ENCODE data around the gene RTF2.

Gene RTF2

GRCh38 chr20:56468316-56469076 is at the start of gene RTF2:
TSS of gene RTF2 (plus strand) at chr20:56468627. CDS start at chr20:56468698, 71 bp downstream.
- no peak for TF ChIP-seq CTCF (IDR thresholded peaks at IDR 0.05; ENCODE audit: poor library complexity, severe bottlenecking)
- ATAC-seq (ENCODE audit: low read depth) (peak; percentile 97), DNase-seq (ENCODE audit: low spot score) (peak; percentile 98)
- Histone ChIP-seq H3K27ac (ENCODE audit: poor library complexity, severe bottlenecking) (no peak within 1 kb of the TSS), H3K27me3 (ENCODE audit: insufficient read depth, poor library complexity, severe bottlenecking) (no peaks in the 10 kb centered on the region), H3K4me1 (ENCODE audit: insufficient read depth, poor library complexity, severe bottlenecking) (peaks cover 15% of the 10 kb centered on the region), H3K9me3 (ENCODE audit: severe bottlenecking) (no peaks in the 10 kb centered on the region), H3K36me3 (ENCODE audit: low read depth) (peaks cover 37% of the 10 kb centered on the region), H3K4me3 (ENCODE audit: severe bottlenecking) (peak within 1 kb of the TSS; percentile 65)

- no peaks in the 10 kb centered on the region for H3K36me3 ChIP-seq (ENCODE audit: low read depth)
- H3K4me1 ChIP-seq (ENCODE audit: insufficient read depth, poor library complexity, severe bottlenecking), result no peaks in the 10 kb centered on the region
- TF ChIP-seq CTCF (IDR thresholded peaks at IDR 0.05; ENCODE audit: poor library complexity, severe bottlenecking), result no peak
- H3K27ac ChIP-seq (ENCODE audit: poor library complexity, severe bottlenecking), result no peak overlapping the region
- ATAC-seq (ENCODE audit: low read depth) (no peak), DNase-seq (ENCODE audit: low spot score) (no peak)
- no peak overlapping the region for H3K4me3 ChIP-seq (ENCODE audit: severe bottlenecking)
- H3K27me3 ChIP-seq (ENCODE audit: insufficient read depth, poor library complexity, severe bottlenecking), result no peaks in the 10 kb centered on the region
- no peaks in the 10 kb centered on the region for H3K9me3 ChIP-seq (ENCODE audit: severe bottlenecking)
Measured at GRCh38 chr20:56420028-56420427, 48.4 kb upstream of the RTF2 start.

GRCh38 chr20:56420940-56421688 is 47.3 kb upstream of the RTF2 start:
- no peaks in the 10 kb centered on the region for H3K9me3 ChIP-seq (ENCODE audit: severe bottlenecking)
- H3K4me1 ChIP-seq (ENCODE audit: insufficient read depth, poor library complexity, severe bottlenecking), result no peaks in the 10 kb centered on the region
- ATAC-seq (ENCODE audit: low read depth), result no peak
- no peaks in the 10 kb centered on the region for H3K36me3 ChIP-seq (ENCODE audit: low read depth)
- H3K4me3 ChIP-seq (ENCODE audit: severe bottlenecking), result no peak overlapping the region
- no peak overlapping the region for H3K27ac ChIP-seq (ENCODE audit: poor library complexity, severe bottlenecking)
- TF ChIP-seq CTCF (IDR thresholded peaks at IDR 0.05; ENCODE audit: poor library complexity, severe bottlenecking), result no peak
- no peak for DNase-seq (ENCODE audit: low spot score)
- H3K27me3 ChIP-seq (ENCODE audit: insufficient read depth, poor library complexity, severe bottlenecking), result no peaks in the 10 kb centered on the region

GRCh38 chr20:56422076-56422823 is 46.2 kb upstream of the RTF2 start:
- H3K27ac ChIP-seq (ENCODE audit: poor library complexity, severe bottlenecking), result no peak overlapping the region
- no peaks in the 10 kb centered on the region for H3K36me3 ChIP-seq (ENCODE audit: low read depth)
- ATAC-seq (ENCODE audit: low read depth) (peak; percentile 59; the same call in 2 of the 3 replicates), DNase-seq (ENCODE audit: low spot score) (no peak)
- TF ChIP-seq CTCF (IDR thresholded peaks at IDR 0.05; ENCODE audit: poor library complexity, severe bottlenecking), result peak; percentile 28
- H3K4me3 ChIP-seq (ENCODE audit: severe bottlenecking), result no peak overlapping the region
- H3K9me3 ChIP-seq (ENCODE audit: severe bottlenecking), result no peaks in the 10 kb centered on the region
- H3K27me3 ChIP-seq (ENCODE audit: insufficient read depth, poor library complexity, severe bottlenecking), result no peaks in the 10 kb centered on the region
- H3K4me1 ChIP-seq (ENCODE audit: insufficient read depth, poor library complexity, severe bottlenecking), result no peaks in the 10 kb centered on the region
